HG02763 (cell line): Measurements from ENCODE around the gene PRKCI.
A peak's percentile ranks its signal among the peaks of the same experiment; 100 is the strongest.
"Not testable (repeated sequence)": the region's sequence is repeated elsewhere in the genome, so short reads cannot be mapped to it uniquely, and the experiment has no call there.

ENCODE experiments used
- ATAC-seq: cut with Tn5 transposase; IDR thresholded peaks from one replicate; pipeline ENCODE4 v1.9.1; 2021; ENCODE audit warnings: mild to moderate bottlenecking, moderate library complexity; ENCODE audit not compliant: unreplicated experiment

The PRKCI gene

DNA sequence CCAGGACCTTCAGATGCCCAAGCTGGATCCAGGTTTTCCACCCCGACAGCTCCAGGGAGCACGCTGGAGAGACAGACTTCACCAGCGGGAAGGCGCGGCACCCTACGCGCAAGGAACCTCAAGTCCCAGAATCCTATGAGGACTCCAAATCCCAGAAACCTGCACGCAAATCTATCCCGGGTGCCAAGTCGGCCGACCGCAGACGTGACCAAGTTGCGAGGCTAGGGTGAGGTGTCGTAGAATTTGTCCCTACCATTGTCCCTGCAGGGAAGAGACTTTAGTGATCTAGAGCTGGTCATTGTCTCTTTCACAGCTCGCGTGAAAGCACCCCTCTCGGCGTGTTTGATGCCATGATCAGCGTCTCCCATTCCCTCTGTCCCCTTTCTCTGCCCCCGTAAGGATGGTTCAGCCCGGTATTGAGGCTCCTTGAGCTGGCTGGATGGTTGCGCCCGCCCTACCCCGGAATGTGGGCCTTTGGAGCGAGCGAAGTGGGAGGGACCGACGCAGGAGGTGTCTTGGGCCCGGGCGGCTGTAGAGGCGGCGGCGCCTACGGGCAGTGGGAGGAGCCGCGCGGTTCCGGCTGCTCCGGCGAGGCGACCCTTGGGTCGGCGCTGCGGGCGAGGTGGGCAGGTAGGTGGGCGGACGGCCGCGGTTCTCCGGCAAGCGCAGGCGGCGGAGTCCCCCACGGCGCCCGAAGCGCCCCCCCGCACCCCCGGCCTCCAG lies at the start of gene PRKCI:
Gene PRKCI (plus strand): TSS at position 501 of the 723 bp plus-strand sequence. CDS start 246 bp downstream, outside the sequence.
- peak; percentile 97 for ATAC-seq

DNA sequence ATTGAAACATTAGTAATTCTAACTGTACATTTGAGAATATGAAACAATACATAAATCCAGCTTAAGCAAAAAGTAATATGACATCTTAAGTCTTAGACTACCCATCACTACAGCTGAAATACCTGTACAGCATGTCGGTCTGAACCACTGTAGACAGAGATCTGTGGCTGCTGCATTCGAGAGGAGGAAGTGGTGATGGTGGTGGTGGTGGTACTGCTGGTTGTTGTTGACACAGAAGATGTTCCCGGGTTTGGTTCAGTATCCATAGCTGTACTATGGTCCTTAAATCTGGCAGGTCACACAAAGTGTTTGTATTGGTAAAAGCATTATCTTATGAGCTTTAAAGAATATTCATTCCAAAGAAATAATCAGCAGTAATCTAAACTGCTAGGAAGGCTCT lies 43.6 kb upstream of the PRKCI start:
- peak; percentile 30 for ATAC-seq

DNA sequence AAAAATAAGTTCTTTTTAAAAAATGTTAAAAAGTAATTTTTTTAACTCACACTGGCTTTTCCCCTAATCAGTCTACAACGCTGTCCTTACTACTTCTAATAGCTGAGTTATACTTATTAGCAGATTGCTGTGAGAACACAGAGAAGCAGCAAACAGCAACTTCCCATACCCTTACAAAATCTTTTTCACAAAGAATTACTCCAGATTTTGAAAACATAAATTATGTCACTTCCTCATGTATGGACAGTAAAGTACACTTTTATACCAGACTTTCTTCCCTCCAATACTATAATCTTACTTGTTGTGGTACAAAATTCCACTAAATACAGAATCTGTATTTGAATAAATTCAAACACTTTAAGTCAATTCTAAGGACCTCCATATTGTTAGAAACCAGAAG lies 42.8 kb upstream of the PRKCI start:
- ATAC-seq = no peak

DNA sequence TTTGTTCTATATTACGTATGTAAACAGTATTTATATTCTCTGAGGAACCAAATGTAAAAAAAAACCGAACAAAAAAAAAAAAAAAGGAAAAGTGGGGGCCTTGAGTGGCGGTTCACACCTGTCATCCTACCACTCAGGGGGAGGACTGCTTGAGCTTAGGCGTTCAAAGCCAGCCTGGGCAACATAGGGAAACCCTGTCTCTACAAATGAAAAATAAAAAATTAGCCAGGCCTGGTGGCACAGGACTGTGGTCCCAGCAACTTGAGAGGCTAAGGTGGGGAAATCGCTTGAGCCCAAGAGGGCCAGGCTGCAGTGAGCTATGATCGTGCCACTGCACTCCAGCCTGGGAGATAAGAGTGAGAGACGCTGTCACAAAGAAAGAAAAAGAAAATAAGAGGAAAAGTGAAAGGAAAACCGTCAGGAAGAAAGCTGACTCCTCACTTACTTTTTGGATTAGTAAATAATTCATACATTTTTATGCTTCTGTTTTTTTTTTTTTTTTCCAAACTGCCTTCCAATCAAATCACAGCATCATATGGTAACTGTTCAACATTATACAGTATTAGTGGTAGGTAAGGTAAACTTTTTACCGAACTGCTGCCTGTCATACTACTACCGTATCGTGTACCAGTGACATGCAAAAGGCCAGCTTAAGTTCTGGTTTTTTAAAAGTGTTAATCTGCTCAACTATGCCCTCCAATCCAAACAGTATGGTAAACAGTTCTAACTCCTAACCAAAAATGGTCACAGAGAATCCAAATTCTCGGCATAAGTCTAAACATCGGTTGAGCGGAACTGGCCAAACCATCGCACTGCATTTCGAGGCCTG lies 41.9 kb upstream of the PRKCI start:
- peak; percentile 13 for ATAC-seq

DNA sequence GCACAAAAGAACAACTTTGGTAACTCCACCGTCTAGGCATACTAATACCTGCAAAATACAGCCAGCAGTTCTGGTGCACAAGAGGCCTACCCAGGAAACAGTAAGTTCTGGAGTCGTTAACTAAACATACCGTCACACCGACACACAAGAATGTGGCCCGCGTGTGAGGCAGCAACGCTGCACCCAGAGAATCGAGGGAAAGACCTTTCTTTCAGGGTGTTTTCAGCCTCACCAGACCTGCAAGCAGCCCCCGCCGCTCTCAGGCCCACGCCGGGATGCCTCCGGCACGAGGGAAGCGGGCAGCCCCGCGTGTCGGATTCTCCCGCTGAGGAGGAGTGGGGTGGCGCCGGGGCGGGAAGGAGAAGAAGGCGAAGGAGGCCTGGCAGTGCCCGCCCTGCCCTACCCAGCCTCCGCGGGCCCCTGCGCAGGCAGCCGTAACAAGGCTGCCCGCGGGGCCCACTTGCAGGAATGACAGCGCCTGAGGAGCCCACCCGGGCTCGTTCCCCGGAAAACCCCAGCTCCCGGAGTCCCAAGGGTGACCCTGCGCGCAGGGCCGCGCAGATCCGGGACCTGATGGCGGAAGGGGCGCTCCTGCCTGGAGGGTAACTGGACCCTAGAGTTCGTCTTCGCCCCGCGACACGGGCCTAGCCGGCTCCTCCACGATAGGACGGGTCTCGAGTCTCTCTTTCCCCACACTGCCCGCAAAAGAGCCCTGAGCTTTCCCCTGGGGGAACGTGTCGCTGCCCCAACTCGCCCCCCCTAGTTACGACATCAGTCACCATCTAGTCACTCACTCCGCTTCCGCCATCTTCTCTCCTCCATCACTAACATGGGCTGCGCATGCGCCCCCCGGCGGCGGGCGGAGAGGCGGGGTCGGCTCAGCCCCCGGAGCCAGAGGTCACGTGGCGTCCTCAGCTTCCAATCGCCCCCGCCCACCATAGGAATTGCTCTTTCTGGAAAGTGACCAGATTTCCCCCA lies 41.0 kb upstream of the PRKCI start, which contains the start of gene PHC3:
Gene PHC3 (minus strand): TSS at position 826 of the 978 bp plus-strand sequence. CDS start 18 bp downstream, at position 808.
- peak; percentile 80 for ATAC-seq

DNA sequence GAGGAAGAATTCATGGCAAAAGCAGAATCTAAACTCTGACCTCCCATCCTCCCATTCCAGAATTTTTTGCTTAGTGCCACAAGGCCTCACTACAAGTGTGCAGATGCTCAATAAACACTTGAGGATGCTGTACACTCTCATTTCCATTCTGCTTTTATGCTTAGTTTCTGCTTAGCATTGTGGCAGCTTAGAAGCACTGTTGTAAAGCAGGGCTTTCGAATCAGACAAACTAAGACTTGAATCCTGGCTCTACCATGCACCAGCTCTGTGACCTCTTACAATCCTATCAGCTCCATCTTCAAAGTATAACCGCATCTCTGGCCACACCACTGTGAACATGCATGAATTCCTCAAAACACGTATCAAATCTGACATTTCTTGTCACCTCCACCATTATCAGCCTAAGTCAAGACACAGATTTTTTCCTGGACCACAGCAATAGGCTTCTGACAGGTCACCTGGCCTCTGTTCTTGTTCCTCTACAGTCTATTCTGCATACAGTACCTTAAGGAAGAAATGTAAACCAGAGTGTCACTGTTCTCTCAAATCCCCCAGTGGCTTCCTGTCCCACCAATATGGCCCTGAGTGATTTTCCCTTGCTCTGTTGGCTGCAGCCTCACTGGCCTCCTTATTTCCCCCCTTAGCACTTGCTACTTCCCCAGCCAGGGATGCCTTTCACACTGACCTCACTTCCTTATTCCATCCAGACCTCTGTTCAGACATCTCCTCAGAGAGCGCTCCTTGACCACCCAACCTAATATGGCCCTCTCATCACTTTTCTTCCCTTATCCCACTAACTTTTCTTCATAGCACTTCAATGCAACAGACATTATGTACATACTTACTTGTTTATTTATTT lies 32.6 kb upstream of the PRKCI start:
- ATAC-seq = peak; percentile 10

DNA sequence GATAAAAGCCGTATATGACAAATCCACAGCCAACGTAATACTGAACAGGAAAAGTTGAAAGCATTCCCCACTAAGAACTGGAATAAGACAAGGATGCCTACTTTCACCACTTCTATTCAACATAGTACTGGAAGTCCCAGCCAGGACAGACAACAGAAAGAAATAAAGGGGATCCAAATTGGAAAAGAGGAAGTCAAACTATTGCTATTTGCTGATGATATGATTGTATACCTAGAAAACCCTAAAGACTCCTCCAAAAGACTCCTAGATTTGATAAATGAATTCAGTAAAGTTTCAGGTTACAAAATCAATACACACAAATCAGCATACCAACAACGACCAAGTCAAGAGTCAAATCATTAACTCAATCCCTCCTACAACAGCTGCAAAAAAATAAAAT lies 26.5 kb upstream of the PRKCI start:
- ATAC-seq = not testable (repeated sequence)

DNA sequence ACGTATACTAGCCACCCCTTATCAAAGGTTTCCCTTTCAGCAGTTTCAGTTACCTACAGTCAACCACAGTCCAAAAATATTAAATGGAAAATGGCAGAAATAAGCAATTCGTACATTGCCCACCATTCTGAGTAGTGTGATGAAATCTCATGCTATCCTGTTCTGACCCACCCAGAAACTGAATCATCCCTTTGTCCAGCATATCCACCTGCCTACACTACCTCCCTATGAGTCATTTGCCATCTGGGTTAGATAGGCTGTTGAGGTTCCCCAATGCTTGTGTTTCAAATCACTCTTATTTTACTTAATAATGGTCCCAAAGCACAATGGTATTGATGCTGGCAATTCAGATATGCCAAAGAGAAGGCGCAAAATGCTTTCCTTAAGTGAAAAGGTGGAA lies 25.4 kb upstream of the PRKCI start:
- ATAC-seq = no peak

DNA sequence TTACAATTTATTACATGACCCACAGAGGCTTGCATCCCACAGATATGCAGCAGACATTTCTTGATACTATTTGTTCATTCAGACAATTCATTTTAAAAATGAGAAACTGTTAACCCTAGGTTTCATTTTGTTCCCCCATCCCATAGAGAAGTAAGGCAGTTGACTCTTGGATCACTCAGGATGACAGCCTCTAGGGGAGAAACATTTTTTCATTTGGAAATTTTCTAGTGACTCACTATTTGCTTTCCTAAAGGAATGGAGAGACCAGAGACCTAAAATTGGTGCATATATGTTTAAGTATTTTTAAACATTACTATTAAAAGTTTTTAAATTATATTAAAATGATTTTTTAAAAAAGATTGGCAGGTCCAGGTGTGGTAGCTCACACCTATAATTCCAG lies 21.2 kb upstream of the PRKCI start:
- no peak for ATAC-seq

DNA sequence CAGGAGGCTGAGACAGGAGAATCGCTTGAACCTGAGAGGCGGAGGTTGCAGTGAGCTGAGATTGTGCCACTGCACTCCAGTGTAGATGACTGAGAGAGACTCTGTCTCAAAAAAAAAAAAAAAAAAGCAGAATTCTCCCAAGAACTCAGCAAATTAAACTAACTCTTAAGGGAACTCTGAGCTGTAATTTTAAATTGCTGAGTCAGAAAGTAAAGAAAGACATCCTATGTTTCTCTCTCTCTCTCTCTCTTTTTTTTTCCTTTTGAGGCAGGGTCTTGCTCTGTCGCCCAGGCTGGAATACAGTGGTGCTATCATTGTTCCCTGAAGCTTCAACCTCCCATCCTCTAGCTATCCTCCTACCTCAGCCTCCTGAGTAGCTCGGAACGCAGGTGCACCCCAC lies 20.7 kb upstream of the PRKCI start:
- no peak for ATAC-seq

DNA sequence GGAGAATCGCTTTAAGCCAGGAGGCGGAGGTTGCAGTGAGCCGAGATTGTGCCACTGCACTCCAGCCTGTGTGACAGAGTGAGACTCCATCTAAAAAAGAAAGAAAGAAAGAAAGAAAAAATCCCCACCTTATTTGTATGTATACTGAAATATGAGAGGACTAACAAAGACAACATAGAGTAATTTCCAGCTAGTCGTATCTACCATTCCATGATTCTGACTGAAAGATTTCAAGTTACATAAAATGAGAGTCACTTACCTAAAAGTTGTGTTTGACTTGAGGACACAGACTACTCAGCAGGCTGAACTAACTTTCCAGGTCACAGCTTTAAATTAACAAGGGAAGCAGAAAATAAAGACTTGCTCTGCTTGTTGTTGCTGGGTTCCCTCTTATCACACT lies 18.8 kb upstream of the PRKCI start:
- ATAC-seq = no peak

DNA sequence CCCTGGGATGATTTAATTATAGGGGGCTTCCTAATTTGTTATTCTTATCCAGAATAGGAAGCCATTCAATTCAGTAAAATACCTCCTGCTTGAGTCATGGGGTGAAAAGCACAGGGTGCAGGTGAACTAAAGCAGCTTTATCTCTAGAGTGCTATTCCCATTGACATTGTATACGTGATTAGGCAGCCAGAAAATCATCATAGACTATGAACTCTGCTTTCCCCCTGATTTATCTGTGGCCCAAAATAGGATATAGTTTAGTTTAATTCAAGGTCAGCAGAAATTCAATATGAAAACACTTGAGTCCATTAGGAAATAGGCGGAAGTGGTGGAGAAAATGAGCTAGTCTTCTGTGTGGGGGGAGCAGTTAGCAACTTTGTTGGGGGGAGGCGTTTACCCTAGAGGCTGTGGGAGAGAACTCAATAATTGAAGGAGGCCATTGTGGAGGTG lies 18.2 kb upstream of the PRKCI start:
- ATAC-seq = no peak

DNA sequence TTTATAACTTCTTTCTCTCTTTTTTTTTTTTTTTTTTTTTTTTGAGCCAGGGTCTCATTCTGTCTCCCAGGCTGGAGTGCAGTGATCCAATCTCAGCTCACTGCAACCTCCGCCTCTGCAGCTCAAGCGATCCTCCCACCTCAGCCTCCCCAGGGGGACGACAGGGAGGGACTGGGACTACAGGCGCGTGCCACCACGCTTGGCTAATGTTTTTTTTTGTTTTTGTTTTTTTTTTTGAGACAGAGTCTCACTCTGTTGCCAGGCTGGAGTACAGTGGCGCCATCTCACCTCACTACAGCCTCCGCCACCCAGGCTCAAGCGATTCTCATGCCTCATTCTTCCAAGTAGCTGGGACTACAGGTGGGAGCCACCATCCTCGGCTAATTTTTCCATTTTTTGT lies 17.7 kb upstream of the PRKCI start:
- no peak for ATAC-seq

DNA sequence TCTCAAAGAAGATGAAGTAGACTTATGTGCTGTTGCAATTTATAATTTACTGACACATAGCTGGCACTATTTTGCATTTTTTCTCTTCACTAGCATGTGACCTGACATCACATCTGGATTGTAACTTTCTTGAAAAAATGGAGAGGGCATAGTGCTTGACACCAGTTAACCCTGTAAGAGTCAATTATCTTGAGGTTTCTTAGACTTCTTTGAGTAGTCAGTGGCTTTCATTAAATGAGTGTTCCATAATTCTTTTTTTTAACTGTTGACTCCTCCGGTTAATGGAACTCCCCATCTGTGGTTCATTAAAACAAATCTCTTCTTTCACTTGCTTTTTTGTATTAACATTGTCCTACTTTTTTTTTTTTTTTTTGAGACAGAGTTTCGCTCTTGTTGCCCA lies 16.9 kb upstream of the PRKCI start:
- no peak for ATAC-seq

DNA sequence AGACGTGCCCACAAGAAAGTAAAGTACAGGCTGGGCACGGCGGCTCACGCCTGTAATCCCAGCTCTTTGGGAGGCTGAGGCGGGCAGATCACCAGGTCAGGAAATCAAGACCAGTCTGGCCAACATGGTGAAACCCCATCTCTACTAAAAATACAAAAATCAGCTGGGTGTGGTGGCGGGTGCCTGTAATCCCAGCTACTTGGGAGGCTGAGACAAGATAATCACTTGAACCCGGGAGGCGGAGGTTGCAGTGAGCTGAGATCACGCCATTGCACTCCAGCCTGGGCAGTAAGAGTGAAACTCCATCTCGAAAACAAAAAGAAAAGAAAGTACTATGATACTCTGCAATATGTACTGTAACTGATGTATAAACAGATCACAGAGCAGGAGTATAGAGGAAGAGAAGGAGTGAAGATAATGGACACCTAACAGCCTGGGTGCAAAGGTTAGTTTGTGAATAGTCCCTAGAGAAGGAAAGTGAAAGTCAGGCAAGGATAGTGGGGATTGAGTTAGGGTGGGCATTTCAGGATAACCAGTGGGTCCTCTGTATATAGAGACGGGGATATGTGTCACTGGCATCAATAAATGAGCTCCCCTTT lies 16.0 kb upstream of the PRKCI start:
- not testable (repeated sequence) for ATAC-seq

DNA sequence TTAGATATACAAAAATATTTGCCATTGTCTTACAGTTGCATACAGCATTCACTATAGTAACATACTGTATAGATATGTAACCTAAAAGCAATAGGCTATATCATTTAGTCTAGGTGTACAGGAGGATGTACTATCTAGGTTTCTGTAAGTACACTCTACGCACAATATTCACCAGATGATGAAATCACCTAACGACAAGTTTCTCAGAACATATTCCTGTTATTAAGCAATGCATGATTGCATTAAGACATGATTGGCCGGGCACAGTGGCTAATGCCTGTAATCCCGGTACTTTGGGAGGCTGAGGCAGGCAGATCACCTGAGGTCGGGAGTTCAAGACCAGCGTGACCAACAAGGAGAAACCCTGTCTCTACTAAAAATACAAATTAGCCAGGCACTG lies 14.5 kb upstream of the PRKCI start:
- no peak for ATAC-seq

DNA sequence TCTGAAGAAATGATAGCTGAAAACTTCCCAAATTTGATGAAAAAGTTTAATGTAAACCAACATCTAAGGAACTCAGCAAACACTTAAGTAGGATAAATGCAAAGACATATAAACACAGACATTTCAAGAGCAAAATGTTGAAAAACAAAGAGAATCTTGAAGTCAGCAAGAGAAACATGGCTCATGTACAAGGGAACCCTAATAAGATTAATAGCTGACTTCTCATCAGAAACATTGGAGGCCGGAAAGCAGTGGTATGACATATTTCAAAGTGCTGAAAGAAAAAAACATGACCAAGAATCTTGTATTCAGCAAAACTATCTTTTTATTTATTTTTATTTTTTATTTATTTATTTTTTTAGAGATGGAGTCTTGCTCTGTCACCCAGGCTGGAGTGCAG lies 10.6 kb upstream of the PRKCI start:
- no peak for ATAC-seq

DNA sequence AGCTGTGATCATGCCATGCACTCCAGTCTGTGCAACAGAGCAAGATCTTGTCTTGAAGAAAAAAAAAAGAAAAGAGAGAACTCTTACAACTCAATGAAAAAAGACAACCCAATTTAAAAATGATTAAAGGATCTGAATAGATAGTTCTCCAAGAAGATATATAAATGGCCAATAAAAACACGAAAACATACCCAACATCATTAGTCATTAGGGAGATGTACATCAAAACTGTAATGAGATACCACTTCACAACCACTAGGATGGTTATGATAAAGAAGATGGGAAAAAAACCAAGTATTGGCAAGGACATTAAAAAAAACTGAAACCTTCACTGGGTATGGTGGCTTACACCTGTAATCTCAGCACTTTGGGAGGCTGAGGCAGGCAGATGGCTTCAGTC lies 2.4 kb upstream of the PRKCI start:
- ATAC-seq = no peak

DNA sequence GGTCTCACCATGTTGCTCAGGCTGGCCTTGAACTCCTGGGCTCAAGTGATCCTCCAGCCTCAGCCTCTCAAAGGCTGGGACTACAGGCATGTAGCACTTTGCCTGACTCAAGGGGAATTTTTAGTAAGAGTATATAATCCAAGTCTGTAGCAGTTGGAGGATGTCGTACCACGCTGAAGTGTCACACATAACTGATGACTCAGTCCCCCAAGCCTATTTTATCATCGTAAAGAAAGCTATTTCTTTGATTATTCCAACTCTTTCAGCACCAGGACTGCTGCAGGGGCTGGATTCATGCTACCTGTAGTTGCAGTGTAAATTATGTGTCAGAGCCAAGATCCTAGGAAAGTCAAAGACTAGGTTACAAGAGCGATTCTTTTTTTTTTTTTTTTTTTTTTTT lies 1.4 kb upstream of the PRKCI start:
- ATAC-seq = no peak
